T-helper 2 cell (primary cell): ENCODE results near the gene IST1.

Experiments
- DNase-seq, 5 experiments: peaks; one replicate each; pipeline versions ENCODE4 v3.0.0 to v3.0.0-alpha.2; 2012 to 2022

IST1 gene

DNA sequence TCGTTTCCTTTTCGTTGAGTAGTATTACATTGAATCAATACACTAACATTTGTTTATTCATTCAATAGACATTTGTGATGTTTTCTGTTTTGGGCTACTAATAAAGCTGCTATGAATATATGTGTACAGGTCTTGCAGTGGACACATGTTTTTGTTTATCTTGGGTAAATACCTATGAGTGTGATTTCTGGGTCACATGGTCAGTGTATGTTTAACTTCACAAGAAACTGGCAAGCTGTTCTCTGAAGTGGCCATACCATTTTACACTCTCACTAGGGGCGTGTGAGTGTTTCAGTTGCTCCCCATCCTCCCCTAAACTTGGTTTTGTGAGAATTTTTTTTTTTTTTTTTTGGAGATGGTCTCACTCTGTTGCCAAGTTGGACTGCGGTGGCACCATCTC, 69.9 kb downstream of the IST1 start:
- DNase-seq: no peak

DNA sequence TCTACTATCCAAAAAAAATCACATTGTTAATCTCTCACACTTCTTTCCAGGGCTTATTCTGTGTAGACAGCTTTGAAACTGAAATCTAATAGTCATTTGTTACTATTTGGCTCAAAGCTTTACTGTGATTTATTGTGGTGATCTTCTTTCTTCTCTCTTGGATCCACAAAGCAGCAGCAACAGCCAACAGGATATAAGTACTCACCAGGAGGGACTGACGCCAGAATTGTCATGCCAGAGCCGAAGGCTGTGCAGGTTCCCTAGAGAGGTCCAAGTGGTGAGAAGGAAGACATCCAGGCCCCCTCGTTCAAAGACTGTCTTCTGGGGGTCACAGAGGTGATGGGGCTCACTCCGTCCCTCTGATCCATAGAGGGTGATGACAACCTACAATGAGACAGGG, 71.6 kb downstream of the IST1 start:
- DNase-seq: no peak

DNA sequence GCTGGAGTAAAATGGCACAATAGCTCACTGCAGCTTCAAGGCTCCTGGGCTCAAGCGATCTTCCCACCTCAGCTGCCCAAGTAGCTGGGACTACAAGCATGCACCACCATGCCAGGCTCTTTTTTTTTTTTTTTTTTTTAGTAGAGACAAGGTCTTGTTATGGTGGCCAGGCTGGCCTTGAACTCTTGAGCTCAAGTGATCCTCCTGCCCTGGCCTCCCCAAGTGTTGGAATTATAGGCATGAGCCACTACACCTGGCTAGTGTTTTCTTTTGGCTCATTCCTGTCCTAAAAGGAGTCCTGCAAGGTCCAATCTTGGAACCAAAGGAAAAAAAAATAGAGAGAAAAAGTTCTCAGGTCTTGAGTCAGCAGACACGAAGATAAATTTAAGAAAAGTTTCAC, 74.0 kb downstream of the IST1 start:
- DNase-seq: no peak

DNA sequence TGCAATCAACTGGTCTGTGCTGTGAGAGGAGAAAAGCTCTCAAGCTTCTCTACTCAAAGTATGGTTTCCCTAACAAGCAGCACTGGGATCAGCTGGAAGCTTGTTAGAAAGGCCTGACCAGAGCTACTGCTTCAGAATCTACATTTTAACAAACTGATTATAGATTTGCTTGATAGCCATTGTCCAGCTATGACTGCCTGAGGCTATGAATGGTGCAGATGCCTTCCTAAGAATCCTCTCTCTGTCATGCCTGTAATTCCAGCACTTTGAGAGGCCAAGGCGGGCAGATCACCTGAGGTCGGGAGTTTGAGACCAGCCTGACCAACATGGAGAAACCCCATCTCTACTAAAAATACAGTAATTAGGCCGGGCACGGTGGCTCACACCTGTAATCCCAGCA, 76.2 kb downstream of the IST1 start:
- no peak for DNase-seq

DNA sequence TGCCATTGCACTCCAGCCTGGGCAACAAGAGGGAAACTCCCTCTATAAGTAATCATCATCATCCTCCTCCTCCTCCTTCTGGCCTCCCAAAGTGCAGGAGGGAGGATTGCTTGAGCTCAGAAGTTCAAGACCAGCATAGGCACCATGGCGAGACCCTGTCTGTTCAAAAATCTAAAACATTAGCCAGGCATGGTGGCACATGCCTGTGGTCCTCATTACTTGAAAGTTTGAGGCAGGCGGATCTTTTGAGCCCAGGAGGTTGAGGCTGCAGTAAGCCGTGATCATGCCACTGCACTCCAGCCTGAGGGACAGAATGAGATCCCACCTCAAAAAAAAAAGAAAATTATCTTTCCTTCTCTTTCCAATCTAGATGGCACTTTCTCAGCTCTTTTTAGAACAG, 77.0 kb downstream of the IST1 start:
- DNase-seq: no peak

DNA sequence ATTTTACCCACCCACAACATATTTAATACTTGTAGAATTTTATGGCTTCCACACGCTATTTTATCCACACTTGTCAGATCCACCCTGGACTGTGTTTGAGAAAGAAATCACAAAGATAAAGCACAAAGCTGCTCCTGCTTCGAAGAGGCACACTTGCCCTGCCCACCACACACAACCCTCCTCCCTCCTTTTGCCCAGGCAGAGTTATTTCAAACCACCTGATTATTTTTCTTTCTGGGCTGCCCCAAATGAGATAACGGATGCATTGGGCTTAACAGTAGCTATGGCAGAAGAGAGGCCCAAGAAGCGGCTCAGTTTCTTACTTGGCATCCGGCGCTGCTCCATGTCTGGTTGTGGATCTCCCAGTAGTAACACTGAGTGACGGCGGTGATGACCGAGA, 77.7 kb downstream of the IST1 start:
- no peak for DNase-seq

DNA sequence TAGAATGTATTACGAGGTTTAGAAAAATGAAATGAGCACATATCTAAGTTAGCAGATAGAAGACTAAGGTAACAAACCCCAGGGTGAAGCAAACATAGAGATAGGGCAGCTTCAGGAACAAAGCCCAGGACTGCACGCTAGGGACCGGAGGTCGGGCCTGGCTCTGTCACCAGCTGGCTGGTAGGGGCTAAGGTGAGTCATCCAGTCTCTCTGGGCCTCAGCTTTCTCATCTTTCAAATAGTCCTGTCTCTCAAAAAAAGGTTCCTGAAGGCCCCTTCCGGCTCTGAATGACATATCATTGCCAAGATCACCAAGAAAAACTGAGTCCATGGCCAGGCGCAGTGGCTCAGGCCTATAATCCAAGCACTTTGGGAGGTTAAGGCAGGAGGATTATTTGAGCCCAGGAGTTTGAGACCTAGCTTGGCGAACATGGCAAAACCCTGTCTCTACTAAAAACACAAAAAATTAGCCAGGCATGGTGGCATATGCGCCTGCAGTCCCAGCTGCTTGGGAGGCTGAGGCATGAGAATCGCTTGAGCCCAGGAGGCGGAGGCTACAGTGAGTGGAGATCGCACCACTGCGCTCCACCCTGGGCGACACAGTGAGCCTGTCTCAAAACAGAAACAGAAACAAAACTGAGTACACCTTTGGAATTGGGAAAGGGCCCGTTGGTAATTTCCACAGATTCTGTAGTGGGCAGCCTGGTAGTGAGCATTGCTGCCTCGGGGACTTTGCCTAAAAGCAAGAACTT, 78.9 kb downstream of the IST1 start:
- DNase-seq: no peak
